OCI-LY7 (cell line): ENCODE data around the gene ITIH3. TPM values are rescaled to one million over a fixed set of nuclear protein-coding genes. Genes with fewer than 3 reads are reported as not detected.

Source experiments
- BruUV-seq: library from RNA; stranded (reverse); fragments of 400-500 nt; replicated peaks from 2 replicates; lab custom pipeline; 2021; lab: Mats Ljungman, UMichigan
- CTCF ChIA-PET: fragments of 300-600 bp; sonication (Branson Sonifier 250); formaldehyde crosslinking; loops from one replicate; lab custom pipeline; 2022; ENCODE audit warnings: antibody characterized with exemption; ENCODE audit not compliant: unreplicated experiment; lab: Charles Lee
- POLR2A ChIA-PET: fragments of 300-600 bp; sonication (Branson Sonifier 250); formaldehyde crosslinking; loops from one replicate; lab custom pipeline; 2022; ENCODE audit warnings: antibody characterized with exemption; lab: Charles Lee
- DNase-seq: peaks from one replicate; pipeline ENCODE4 v3.0.0-alpha.2; 2015; ENCODE audit warnings: low spot score
- H2AFZ ChIP-seq: fragments of 200-600 bp; sonication (generic), shearing (Covaris generic); 2 replicates; pipeline ENCODE4 v1.6.1; 2014; ENCODE audit warnings: mild to moderate bottlenecking, antibody characterized with exemption, low read length, moderate library complexity
- H3K27ac ChIP-seq: fragments of 200-600 bp; sonication (generic); 2 replicates; pipeline ENCODE4 v1.5.1; 2014; ENCODE audit warnings: mixed run types, low read depth, mild to moderate bottlenecking, moderate library complexity, low read length, inconsistent platforms; ENCODE audit not compliant: poor library complexity, severe bottlenecking
- H3K36me3 ChIP-seq: fragments of 200-600 bp; sonication (generic); 2 replicates; pipeline ENCODE4 v1.6.1; 2014; ENCODE audit warnings: mild to moderate bottlenecking, antibody characterized with exemption, low read length, moderate library complexity, mixed read lengths; ENCODE audit not compliant: insufficient read depth
- H3K4me1 ChIP-seq: fragments of 200-600 bp; sonication (generic); 2 replicates; pipeline ENCODE4 v1.5.1; 2014; ENCODE audit warnings: mild to moderate bottlenecking, low read length; ENCODE audit not compliant: insufficient read depth, poor library complexity, severe bottlenecking
- H3K4me2 ChIP-seq: fragments of 200-600 bp; sonication (generic); 2 replicates; pipeline ENCODE4 v1.6.1; 2014; ENCODE audit warnings: mild to moderate bottlenecking, low read length
- H3K4me3 ChIP-seq: fragments of 200-600 bp; sonication (generic); 2 replicates; pipeline ENCODE4 v1.5.1; 2014; ENCODE audit warnings: mild to moderate bottlenecking, low read depth, low read length; ENCODE audit not compliant: poor library complexity, severe bottlenecking
- H3K79me2 ChIP-seq: fragments of 200-600 bp; sonication (generic); 2 replicates; pipeline ENCODE4 v1.6.1; 2016; ENCODE audit warnings: low read depth, mild to moderate bottlenecking, low read length, moderate library complexity, mixed read lengths; ENCODE audit not compliant: insufficient read depth
- H3K9me2 ChIP-seq: fragments of 200-600 bp; sonication (generic); 2 replicates; pipeline ENCODE4 v1.6.1; 2016; ENCODE audit warnings: mild to moderate bottlenecking, low read length, mixed read lengths; ENCODE audit not compliant: insufficient read depth
- H3K9me3 ChIP-seq: fragments of 200-600 bp; sonication (generic); 2 replicates; pipeline ENCODE4 v1.6.1; 2014; ENCODE audit warnings: mild to moderate bottlenecking, mixed run types, low read length, mixed read lengths
- H4K20me1 ChIP-seq: fragments of 200-600 bp; sonication (generic); 2 replicates; pipeline ENCODE4 v1.6.1; 2014; ENCODE audit warnings: mild to moderate bottlenecking, antibody characterized with exemption, low read length, moderate library complexity, mixed read lengths; ENCODE audit not compliant: insufficient read depth
- EZH2phosphoT487 ChIP-seq: fragments of 200-600 bp; sonication (generic); IDR thresholded peaks from 2 replicates; pipeline ENCODE4 v1.6.1; 2018; ENCODE audit warnings: low read depth, borderline replicate concordance, mild to moderate bottlenecking, mixed run types, antibody characterized with exemption, low read length, moderate library complexity, mixed read lengths
- intact Hi-C: fragments of 100-400 bp; cut with micrococcal nuclease; formaldehyde crosslinking; loops from one replicate; pipeline ENCODE4 v1.10.0; 2022; ENCODE audit not compliant: unreplicated experiment
- total RNA-seq, 2 experiments: library from RNA; depleted of rRNA in 1 of 2; stranded (reverse); fragments of >200 nt in 1 of 2; shearing (Covaris generic) in 1 of 2; gene quantifications; 2 replicates each; pipeline ENCODE4 v1.2.3, GENCODE V29; 2014 to 2022
- TF ChIP-seq, protein P1 (sequence below): fragments of 200-600 bp; sonication (generic); conservative IDR thresholded peaks from 2 replicates; pipeline ENCODE4 v1.5.1; 2014; ENCODE audit warnings: mild to moderate bottlenecking, antibody characterized with exemption, low read length, moderate library complexity, mixed read lengths

Gene ITIH3
- total RNA-seq, 2 experiments from 2014 or later = not detected

DNA sequence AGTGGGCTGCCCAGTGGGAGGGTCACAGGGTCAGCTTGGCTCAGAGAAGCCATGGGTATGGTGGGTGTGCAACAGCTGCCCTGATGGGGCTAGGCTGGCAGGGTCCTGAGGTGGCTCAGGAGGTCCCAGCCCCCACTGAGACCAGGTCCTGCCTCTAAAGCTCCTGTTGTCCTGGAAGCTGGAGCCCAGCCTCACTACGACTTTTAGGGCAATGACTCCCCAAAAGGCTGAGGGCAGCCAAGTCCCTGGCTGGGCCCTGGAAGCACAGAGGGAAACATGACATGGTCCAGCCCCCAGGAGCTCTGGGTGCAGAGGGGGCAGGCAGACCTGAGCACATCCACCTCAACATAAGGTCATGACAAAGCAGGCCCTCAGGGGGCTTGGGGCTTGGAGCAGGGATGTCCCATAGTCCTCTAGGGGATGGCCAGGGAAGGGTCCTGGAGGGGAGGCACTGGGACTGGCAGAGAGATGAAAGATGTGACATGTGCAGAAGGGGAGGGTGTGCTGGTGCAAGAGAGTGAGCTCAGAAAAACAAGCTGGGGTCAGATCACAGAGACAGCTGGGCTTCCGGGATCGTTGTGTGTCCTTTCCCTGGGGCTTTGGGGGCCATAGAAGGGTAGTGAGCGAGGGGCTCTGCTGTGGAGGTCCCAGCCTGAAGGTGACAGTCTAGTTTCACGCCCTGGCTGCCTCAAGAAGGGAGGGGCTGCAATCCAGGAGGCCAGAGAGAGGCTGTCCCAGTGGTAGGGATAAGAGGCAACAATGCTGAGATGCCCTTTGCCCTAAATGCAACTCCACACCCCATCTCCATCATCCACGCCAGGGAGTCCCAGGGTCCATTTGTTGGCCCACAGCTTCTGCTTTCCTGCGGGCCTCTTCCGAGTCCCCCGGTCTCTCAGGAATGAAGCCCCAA lies 639 bp upstream of the ITIH3 start:
- POLR2A ChIA-PET = interaction anchor here (0.7 kb wide), 1 partner anchor 21 kb away, joined by 3 read pairs; no protein-coding TSS in a partner anchor
- H3K36me3 ChIP-seq = no peaks in the 10 kb centered on the region

DNA sequence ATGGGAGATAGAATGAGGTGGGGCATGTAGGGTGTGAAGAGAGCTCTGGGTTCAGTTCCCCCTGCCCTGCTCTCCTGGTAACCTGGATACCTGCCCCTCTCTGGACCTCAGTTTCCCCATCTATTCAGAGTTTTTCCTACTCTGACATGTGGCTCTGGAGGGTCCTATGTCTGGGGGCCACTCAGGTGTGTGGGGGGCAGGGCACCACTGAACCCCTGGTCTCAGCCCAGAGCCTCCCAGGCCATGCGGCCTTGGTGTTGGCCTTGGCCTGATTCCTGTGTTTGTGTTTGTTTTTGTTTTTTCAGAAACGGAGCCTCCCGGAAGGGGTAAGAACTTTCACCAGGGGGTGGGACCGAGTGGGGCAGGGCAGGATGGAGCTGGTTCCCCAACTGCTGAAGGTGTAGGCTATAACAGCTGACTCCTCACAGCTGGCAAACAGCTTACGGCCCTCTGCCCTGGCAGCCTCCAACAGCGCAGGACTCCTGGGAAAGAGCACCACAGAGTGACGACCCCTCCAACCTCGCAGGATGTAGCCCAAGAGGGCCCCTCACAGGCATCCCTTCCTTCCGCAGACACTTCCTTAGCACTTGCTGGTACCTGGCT lies 803 bp downstream of the ITIH3 start:
- Histone ChIP-seq H3K9me2 (no peaks in the 10 kb centered on the region), H3K4me2 (no peak overlapping the region), H3K79me2 (no peaks in the 10 kb centered on the region), H3K36me3 (no peaks in the 10 kb centered on the region), H3K4me3 (no peak overlapping the region), H3K27ac (no peak overlapping the region), H2AFZ (no peak overlapping the region), H3K9me3 (no peaks in the 10 kb centered on the region), H3K4me1 (no peaks in the 10 kb centered on the region), H4K20me1 (no peaks in the 10 kb centered on the region)
- CTCF ChIA-PET = no interaction called here
- intact Hi-C loops = no loop called here
- DNase-seq = no peak
- no TSS peak for BruUV-seq
- TF ChIP-seq EZH2phosphoT487 = no peak
- TF ChIP-seq, protein P1, sequence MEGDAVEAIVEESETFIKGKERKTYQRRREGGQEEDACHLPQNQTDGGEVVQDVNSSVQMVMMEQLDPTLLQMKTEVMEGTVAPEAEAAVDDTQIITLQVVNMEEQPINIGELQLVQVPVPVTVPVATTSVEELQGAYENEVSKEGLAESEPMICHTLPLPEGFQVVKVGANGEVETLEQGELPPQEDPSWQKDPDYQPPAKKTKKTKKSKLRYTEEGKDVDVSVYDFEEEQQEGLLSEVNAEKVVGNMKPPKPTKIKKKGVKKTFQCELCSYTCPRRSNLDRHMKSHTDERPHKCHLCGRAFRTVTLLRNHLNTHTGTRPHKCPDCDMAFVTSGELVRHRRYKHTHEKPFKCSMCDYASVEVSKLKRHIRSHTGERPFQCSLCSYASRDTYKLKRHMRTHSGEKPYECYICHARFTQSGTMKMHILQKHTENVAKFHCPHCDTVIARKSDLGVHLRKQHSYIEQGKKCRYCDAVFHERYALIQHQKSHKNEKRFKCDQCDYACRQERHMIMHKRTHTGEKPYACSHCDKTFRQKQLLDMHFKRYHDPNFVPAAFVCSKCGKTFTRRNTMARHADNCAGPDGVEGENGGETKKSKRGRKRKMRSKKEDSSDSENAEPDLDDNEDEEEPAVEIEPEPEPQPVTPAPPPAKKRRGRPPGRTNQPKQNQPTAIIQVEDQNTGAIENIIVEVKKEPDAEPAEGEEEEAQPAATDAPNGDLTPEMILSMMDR = no peak
- POLR2A ChIA-PET = no interaction called here

More for the DNA sequence above, 639 bp upstream of the ITIH3 start:
- Histone ChIP-seq H2AFZ (no peak overlapping the region), H3K4me2 (no peak overlapping the region), H3K79me2 (no peaks in the 10 kb centered on the region), H4K20me1 (no peaks in the 10 kb centered on the region), H3K9me3 (no peaks in the 10 kb centered on the region), H3K4me1 (no peaks in the 10 kb centered on the region), H3K9me2 (no peaks in the 10 kb centered on the region), H3K4me3 (no peak overlapping the region), H3K27ac (no peak overlapping the region)
- BruUV-seq = no TSS peak
- TF ChIP-seq, protein P1 = no peak
- TF ChIP-seq EZH2phosphoT487 = no peak
- intact Hi-C loops = no loop called here
- DNase-seq = no peak
- CTCF ChIA-PET = no interaction called here
